Smooth muscle cell (in vitro differentiated cells): ENCODE measurements around the gene HNF1B. TPM values are rescaled to one million over a fixed set of nuclear protein-coding genes. Genes with fewer than 3 reads are reported as not detected.

ENCODE experiments used
- DNase-seq: peaks from one replicate; lab custom pipeline; 2025; ENCODE audit not compliant: unreplicated experiment; lab: John Stamatoyannopoulos, UW
- H2AFZ ChIP-seq: fragments of 200-600 bp; sonication (generic); 2 replicates; pipeline ENCODE4 v1.6.0; 2016; ENCODE audit warnings: antibody characterized with exemption, low read depth, mild to moderate bottlenecking
- H3F3A ChIP-seq: fragments of 200-600 bp; sonication (generic); 2 replicates; pipeline ENCODE4 v1.6.0; 2017; ENCODE audit warnings: antibody characterized with exemption, low read depth
- H3K27ac ChIP-seq: fragments of 200-600 bp; sonication (generic); 2 replicates; pipeline ENCODE4 v1.5.1; 2016; ENCODE audit warnings: low read depth, mild to moderate bottlenecking
- H3K27me3 ChIP-seq: fragments of 200-600 bp; sonication (generic); 2 replicates; pipeline ENCODE4 v1.6.1; 2016; ENCODE audit warnings: low read depth, mild to moderate bottlenecking
- H3K36me3 ChIP-seq: fragments of 200-600 bp; sonication (generic); 2 replicates; pipeline ENCODE4 v1.5.1; 2016; ENCODE audit warnings: low read depth
- H3K4me1 ChIP-seq: fragments of 200-600 bp; sonication (generic); 2 replicates; pipeline ENCODE4 v1.5.1; 2016; ENCODE audit warnings: low read depth
- H3K4me2 ChIP-seq: fragments of 200-600 bp; sonication (generic); 2 replicates; pipeline ENCODE4 v1.6.0; 2016; ENCODE audit warnings: mild to moderate bottlenecking
- H3K4me3 ChIP-seq: fragments of 200-600 bp; sonication (generic); 2 replicates; pipeline ENCODE4 v1.5.1; 2016; ENCODE audit warnings: mild to moderate bottlenecking
- H3K79me2 ChIP-seq: fragments of 200-600 bp; sonication (generic); 2 replicates; pipeline ENCODE4 v1.6.0; 2016; ENCODE audit warnings: low read depth, mild to moderate bottlenecking
- H3K9ac ChIP-seq: fragments of 200-600 bp; sonication (generic); 2 replicates; pipeline ENCODE4 v1.6.0; 2016; ENCODE audit warnings: low read depth
- H3K9me3 ChIP-seq: fragments of 200-600 bp; sonication (generic); replicated peaks from 2 replicates; pipeline ENCODE4 v1.5.1; 2016; ENCODE audit warnings: low read depth
- H4K20me1 ChIP-seq: fragments of 200-600 bp; sonication (generic); 2 replicates; pipeline ENCODE4 v1.6.0; 2016; ENCODE audit warnings: low read depth
- CTCF ChIP-seq: fragments of 200-600 bp; sonication (generic); IDR thresholded peaks from 2 replicates; pipeline ENCODE4 v1.5.1; 2017; ENCODE audit warnings: borderline replicate concordance, mild to moderate bottlenecking, antibody characterized with exemption; ENCODE audit not compliant: insufficient read depth, poor library complexity, severe bottlenecking
- WGBS: methylation state at CpG from one replicate; pipeline ENCODE4 v1.1.7; 2016; ENCODE audit warnings: low lambda C conversion rate; 5-methylcytosine and 5-hydroxymethylcytosine counted together
- polyA plus RNA-seq: library from polyadenylated mRNA; unstranded; fragments of >200 nt; fragmentation: Nextera tagmentation; extraction: Ambion mirVana; gene quantifications from 2 replicates; pipeline ENCODE4 v1.2.1, GENCODE V29; 2016
- total RNA-seq: library from RNA; depleted of rRNA; stranded (reverse); fragments of >200 nt; gene quantifications from 2 replicates; pipeline ENCODE4 v1.2.3, GENCODE V29; 2014

The HNF1B gene
- total RNA-seq (not detected in 2 replicates), polyA plus RNA-seq (not detected in 2 replicates)

- H3K27me3 ChIP-seq: peaks cover 100% of the 10 kb centered on the region
- 9% methylated on average over 35 of the region's 35 CpGs for WGBS
- TF ChIP-seq CTCF: no peak
- DNase-seq: no peak
- H3K4me1 ChIP-seq: peaks cover 35% of the 10 kb centered on the region
- H3K27ac ChIP-seq: no peak within 1 kb of the TSS
- no peaks in the 10 kb centered on the region for H3K79me2 ChIP-seq
- no peaks in the 10 kb centered on the region for H3F3A ChIP-seq
- peak within 1 kb of the TSS; percentile 90 for H3K4me2 ChIP-seq
- peak within 1 kb of the TSS; percentile 51 for H3K4me3 ChIP-seq
- H2AFZ ChIP-seq: peak within 1 kb of the TSS; percentile 46
- no peaks in the 10 kb centered on the region for H3K9me3 ChIP-seq
- H4K20me1 ChIP-seq: no peaks in the 10 kb centered on the region
- no peak within 1 kb of the TSS for H3K9ac ChIP-seq
- H3K36me3 ChIP-seq: no peaks in the 10 kb centered on the region
Observed at GRCh38 chr17:37744961-37745800, at the start of gene HNF1B. Gene HNF1B (minus strand): TSS chr17:37745059. CDS start chr17:37744884, 175 bp downstream.

GRCh38 chr17:37792787-37793186, 47.9 kb upstream of the HNF1B start:
- no peaks in the 10 kb centered on the region for H3K79me2 ChIP-seq
- H4K20me1 ChIP-seq: no peaks in the 10 kb centered on the region
- peaks cover 5% of the 10 kb centered on the region for H3F3A ChIP-seq
- H3K36me3 ChIP-seq: no peaks in the 10 kb centered on the region
- no peak for TF ChIP-seq CTCF
- peak overlapping the region; percentile 73 for H3K27ac ChIP-seq
- WGBS: 35% methylated on average over 2 of the region's 2 CpGs
- no peak for DNase-seq
- no peak overlapping the region for H2AFZ ChIP-seq
- no peak overlapping the region for H3K4me3 ChIP-seq
- H3K4me2 ChIP-seq: no peak overlapping the region
- H3K9me3 ChIP-seq: no peaks in the 10 kb centered on the region
- H3K27me3 ChIP-seq: peaks cover 6% of the 10 kb centered on the region
- no peaks in the 10 kb centered on the region for H3K4me1 ChIP-seq
- peak overlapping the region; percentile 14 for H3K9ac ChIP-seq

GRCh38 chr17:37791447-37792399, 46.9 kb upstream of the HNF1B start:
- H3K4me1 ChIP-seq: no peaks in the 10 kb centered on the region
- peaks cover 6% of the 10 kb centered on the region for H3K27me3 ChIP-seq
- H3K4me2 ChIP-seq: peak overlapping the region; percentile 32
- no peak for DNase-seq
- H4K20me1 ChIP-seq: no peaks in the 10 kb centered on the region
- peak; percentile 61 for TF ChIP-seq CTCF
- no peak overlapping the region for H2AFZ ChIP-seq
- WGBS: 45% methylated on average over 19 of the region's 19 CpGs
- no peak overlapping the region for H3K4me3 ChIP-seq
- H3K27ac ChIP-seq: peak overlapping the region; percentile 73
- H3F3A ChIP-seq: peaks cover 5% of the 10 kb centered on the region
- H3K9me3 ChIP-seq: no peaks in the 10 kb centered on the region
- peak overlapping the region; percentile 14 for H3K9ac ChIP-seq
- no peaks in the 10 kb centered on the region for H3K79me2 ChIP-seq
- no peaks in the 10 kb centered on the region for H3K36me3 ChIP-seq
